ENCODE measurements around the gene SRSF8. TPM values are rescaled to one million over a fixed set of nuclear protein-coding genes. Genes with fewer than 3 reads are reported as not detected.

Gene SRSF8
- total and polyA plus RNA-seq, 2 of the 4 experiments (the other 2 are of a cell fraction), result 3.4 to 14.3 TPM

- H3K14ac ChIP-seq (replicated peaks; ENCODE audit: low read depth, low read length), result no peak overlapping the region
- H4K5ac ChIP-seq (ENCODE audit: low read depth, low read length), result no peak overlapping the region
- WGBS, 2 experiments (ENCODE audit: extremely low coverage in 2 of 2, insufficient read length in 1 of 2), result 100% methylated on average over 1 of the region's 5 CpGs; no CpG with 5 or more reads in 1 of the 2 experiments
- no peak overlapping the region for H4K8ac ChIP-seq (ENCODE audit: low read depth in 2 of 2, low read length in 2 of 2)
- H4K20me1 ChIP-seq (ENCODE audit: insufficient read depth, low read length), result no peaks in the 10 kb centered on the region
- no peaks in the 10 kb centered on the region for H3K9me3 ChIP-seq (ENCODE audit: control insufficient read depth, insufficient read depth, low read length)
- H3K27ac ChIP-seq (ENCODE audit: insufficient read depth, low read length), result no peak overlapping the region
- H3K4me3 ChIP-seq (ENCODE audit: insufficient read depth, low read depth, low read length), result no peak overlapping the region
- no peak overlapping the region for H2BK15ac ChIP-seq (ENCODE audit: low read depth, low read length)
- intact Hi-C loops (cut with micrococcal nuclease), result no loop called here
- no peak overlapping the region for H2BK5ac ChIP-seq (ENCODE audit: low read depth, low read length, poor library complexity, severe bottlenecking)
- TF ChIP-seq FOS (IDR thresholded peaks at IDR 0.05; ENCODE audit: low read depth, low read length) (no peak), RCOR1 (IDR thresholded peaks at IDR 0.05; ENCODE audit: insufficient replicate concordance, low read length) (no peak), RAD21 (IDR thresholded peaks at IDR 0.05; ENCODE audit: low read length) (no peak), CTCF (conservative IDR thresholded peaks at IDR 0.05; ENCODE audit: low read depth, low read length) (no peak), SMC3 (IDR thresholded peaks at IDR 0.05; ENCODE audit: low read depth, low read length) (no peak), MXI1 (IDR thresholded peaks at IDR 0.05; ENCODE audit: borderline replicate concordance, low read depth, low read length) (no peak), MAFK (IDR thresholded peaks at IDR 0.05; ENCODE audit: low read depth, low read length) (no peak), RFX5 (IDR thresholded peaks at IDR 0.05; ENCODE audit: low read depth, low read length) (no peak), NFE2L2 (IDR thresholded peaks at IDR 0.05; ENCODE audit: low read depth, low read length) (no peak), USF2 (IDR thresholded peaks at IDR 0.05; ENCODE audit: low read depth, low read length) (no peak), MAZ (IDR thresholded peaks at IDR 0.05; ENCODE audit: borderline replicate concordance, low read depth, low read length) (no peak), CHD1 (IDR thresholded peaks at IDR 0.05; ENCODE audit: low read depth, low read length) (no peak)
- no peak overlapping the region for H4K91ac ChIP-seq (ENCODE audit: insufficient read depth, low read depth, low read length)
- H3K4me1 ChIP-seq (ENCODE audit: control insufficient read depth, insufficient read depth, low read length), result peaks cover 3% of the 10 kb centered on the region; the same call in 1 of the 2 replicates
- in situ Hi-C loops (cut with MboI; ENCODE audit: low sequenced_read_pairs), result no loop called here
- H3K56ac ChIP-seq (ENCODE audit: extremely low read depth, insufficient read depth, low read length), result no peak overlapping the region
- H3K9me1 ChIP-seq (ENCODE audit: insufficient read depth, low read length), result no peaks in the 10 kb centered on the region
- CTCF ChIA-PET, result no interaction called here
- ATAC-seq (ENCODE audit: low read depth) (no peak), DNase-seq (no peak)
- dilution Hi-C loops (cut with HindIII; ENCODE audit: low sequenced_read_pairs, unreplicated experiment), result no loop called here
- H2AK9ac ChIP-seq (replicated peaks; ENCODE audit: low read depth, low read length, poor library complexity), result no peak overlapping the region
- no peak overlapping the region for H2BK20ac ChIP-seq (ENCODE audit: low read depth, low read length)
- H2BK120ac ChIP-seq (ENCODE audit: low read depth, low read length), result no peak overlapping the region
- H3K36me3 ChIP-seq (ENCODE audit: control insufficient read depth, insufficient read depth, low read length), result no peaks in the 10 kb centered on the region
- no peak overlapping the region for H3K4me2 ChIP-seq (ENCODE audit: low read depth, low read length)
- H3K9ac ChIP-seq (ENCODE audit: low read depth, low read length), result no peak overlapping the region
- no peaks in the 10 kb centered on the region for H3K79me1 ChIP-seq (ENCODE audit: low read depth in 1 of 2, low read length in 2 of 2)
- H3K4ac ChIP-seq (ENCODE audit: low read depth, low read length), result no peak overlapping the region
- no peak overlapping the region for H3K23ac ChIP-seq (ENCODE audit: low read depth, low read length)
- POLR2A ChIA-PET (ENCODE audit: unreplicated experiment), result no interaction called here
- H2AFZ ChIP-seq (replicated peaks; ENCODE audit: low read length, poor library complexity), result no peak overlapping the region
- H3K27me3 ChIP-seq (ENCODE audit: control insufficient read depth, insufficient read depth, low read length), result no peaks in the 10 kb centered on the region; the same call in 1 of the 2 replicates
- H2AK5ac ChIP-seq (ENCODE audit: low read depth, low read length), result no peak overlapping the region
- no peak overlapping the region for H3K18ac ChIP-seq (ENCODE audit: low read depth, low read length)
- BruUV-seq (replicated peaks), result no TSS peak
Measured at GRCh38 chr11:95081010-95081409, 14.3 kb downstream of the SRSF8 start.
